Esophagus muscularis mucosa (tissue), 3 donors: Measurements from ENCODE around the gene CORIN.

Source experiments
- CTCF ChIP-seq, 3 experiments: fragments of 200-600 bp in 2 of 3; fragments of 450-650 bp in 1 of 3; sonication (generic) in 2 of 3; IDR thresholded peaks; one replicate each; pipeline ENCODE4 v1.5.1; 2017 to 2019; ENCODE audit warnings: antibody characterized with exemption in 3 of 3, mild to moderate bottlenecking in 2 of 3, moderate library complexity in 1 of 3
- POLR2A ChIP-seq: fragments of 450-650 bp; IDR thresholded peaks from one replicate; pipeline ENCODE4 v1.6.1; 2017; ENCODE audit warnings: antibody characterized with exemption, moderate library complexity, mild to moderate bottlenecking, low read depth

GRCh38 chr4:47557255-47557654 lies 280.6 kb downstream of the CORIN start:
- TF ChIP-seq POLR2A (no peak), CTCF (IDR thresholded peaks at IDR 0.05) (no peak)
